ENCODE results near the gene DIO1.

The DIO1 gene

DNA sequence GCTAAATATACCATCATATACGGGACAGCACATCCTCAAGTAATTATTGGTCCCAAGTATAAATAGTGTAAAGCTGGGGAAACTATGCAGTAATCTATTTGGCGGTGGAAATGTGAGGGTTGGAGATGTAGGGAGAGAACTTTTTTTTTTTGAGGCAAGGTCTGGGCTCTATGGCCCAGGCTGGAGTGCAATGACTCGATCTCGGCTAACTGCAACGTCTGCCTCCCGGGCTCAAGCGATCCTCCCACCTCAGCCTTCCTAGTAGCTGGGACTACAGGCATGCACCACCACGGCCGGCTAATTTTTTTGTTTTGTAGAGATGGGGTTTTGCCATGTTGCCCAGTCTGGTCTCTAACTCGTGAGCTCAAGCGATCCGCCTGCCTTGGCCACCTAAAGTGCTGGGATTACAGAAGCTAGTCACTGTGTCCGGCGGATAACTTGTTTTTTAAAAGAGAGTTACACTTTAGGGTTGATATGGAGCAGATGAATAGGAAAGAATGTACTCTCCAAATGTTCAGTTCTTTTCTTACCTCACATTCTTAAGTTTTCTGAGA lies 49.6 kb downstream of the DIO1 start:
- no peak for DNase-seq

DNA sequence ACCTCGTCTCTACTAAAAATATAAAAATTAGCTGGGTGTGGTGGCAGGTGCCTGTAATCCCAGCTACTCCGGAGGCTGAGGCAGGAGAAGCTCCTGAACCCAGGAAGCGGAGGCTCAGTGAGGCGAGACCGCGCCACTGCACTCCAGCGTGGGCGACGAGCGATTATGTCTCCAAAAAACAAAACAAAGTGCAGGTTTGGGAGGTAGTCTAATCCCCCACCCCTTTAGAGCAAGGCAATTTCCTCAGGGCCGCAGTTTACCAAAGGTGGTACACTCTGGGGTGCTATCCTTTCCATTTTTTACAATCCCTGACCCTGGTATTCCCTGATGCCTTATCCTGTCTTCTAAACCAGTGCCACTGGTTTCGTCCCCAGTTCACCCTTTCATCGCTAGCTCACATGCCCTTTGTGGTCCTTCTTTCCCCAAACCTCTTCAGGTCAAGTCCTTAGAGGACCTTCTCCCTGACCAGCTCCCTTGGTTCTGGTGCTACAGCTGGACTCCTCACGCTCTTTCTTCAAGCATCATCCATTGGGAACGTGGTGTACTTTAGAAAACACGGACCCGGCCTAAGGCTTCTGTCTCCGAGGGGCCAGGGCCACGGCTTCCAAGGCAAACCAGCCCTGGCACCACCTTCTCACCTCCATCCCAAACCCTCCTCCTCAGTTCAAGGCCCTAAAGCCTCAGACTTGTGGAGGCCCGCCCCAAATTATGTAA lies 50.6 kb downstream of the DIO1 start:
- DNase-seq: no peak

DNA sequence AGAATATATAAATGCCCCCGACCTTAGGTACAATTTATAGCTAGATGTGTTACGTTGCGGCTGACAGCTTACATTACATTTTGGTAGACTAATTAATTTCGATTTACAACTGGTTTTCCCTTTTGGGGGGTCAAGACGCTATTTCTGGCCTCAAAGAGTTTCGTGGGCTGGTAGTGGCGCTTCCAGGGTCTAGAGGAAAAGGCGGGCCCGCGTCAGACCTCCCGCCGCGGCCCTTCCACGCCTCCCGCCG lies 51.1 kb downstream of the DIO1 start:
- DNase-seq: no peak

DNA sequence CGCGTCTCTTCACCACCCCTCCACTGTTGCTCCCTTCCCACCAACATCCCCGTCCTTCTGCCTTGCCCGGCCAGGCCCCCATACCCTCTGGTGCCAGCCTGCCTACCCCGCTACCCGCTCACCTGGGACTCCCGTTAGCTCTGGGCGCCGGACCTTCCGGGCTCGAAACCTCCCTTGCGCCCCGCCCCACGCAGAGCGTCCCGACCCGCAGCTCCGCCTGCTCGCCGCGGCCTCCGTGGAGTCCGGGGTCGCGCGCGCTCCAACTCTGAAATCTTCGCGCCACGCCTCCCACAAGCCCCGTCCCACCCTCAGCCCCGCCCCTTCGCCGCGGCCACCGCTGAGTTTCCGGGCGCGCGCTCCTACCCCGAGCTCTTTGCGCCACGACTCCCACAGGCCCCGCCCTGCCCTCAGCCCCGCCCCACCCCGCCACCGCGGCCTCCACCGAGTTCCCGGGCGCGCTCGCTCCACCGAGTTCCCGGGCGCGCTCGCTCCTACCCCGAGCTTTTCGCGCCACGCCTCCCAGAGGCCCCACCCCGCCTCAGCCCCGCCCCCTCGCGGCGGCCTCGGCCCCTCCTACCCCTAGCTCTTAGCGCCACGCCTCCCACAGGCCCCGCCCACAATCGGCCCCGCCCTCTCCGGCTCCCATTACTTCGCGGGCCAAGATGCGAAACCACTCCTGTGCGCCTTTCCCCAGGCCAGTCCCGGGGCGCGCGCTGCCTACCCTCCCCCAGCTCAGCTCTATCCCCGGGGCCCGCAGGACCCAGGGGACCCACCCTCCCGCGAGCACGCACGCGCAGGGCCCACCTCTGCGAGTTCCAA lies 51.7 kb downstream of the DIO1 start, which contains the start of gene IFT25:
IFT25 (minus strand) TSS at position 267 of the 819 bp plus-strand sequence. CDS start 5,617 bp downstream, outside the sequence.
- peak; percentile 40 for DNase-seq

DNA sequence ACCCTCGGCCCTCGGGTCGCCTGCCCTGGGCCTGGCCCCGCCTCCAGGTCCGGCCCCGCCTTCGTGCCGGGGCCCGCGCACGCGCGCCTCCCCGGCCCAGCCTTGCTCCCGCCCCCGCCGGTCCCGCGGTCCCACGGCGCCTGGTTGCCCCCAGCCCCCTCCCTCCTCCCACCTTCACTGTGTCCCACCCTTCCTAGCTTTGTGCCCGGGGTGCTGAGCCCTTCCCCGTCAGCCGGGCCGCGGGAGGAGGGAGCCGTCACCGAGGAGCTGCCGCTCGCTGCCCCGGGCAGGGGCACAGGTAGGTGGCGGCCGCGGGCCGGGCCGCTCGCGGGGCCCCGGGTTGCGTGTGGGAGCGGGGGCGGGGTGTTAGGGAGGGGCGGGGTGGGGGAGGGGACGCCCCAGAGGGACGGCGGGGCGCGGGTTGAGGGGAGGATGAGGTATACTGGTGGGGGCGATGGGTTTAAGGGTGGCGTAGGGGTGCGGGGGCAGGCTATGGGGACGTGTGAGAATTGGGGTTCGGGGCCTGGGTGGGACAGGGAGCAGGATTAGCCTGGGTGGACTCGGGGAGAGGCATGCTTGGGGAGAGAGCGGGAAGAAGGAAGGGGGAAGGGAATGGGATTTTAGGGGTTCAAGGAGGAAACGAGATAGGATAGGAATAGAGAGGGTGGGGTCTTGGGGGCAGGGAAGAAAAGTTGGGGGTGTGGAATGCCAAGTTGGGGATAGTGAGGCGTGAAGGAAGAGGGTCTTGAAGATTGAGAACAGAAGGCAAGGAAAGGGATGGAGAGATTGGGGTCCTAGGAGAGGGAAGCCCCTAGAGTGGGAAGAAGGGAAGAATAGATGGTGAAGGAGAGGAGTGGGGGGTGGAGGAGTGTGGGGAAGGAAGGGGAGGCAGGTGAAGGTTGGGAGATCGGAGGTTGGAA lies 52.5 kb downstream of the DIO1 start, which contains the start of gene LRRC42:
LRRC42 (plus strand) TSS at position 99 of the 920 bp plus-strand sequence. CDS start 5,650 bp downstream, outside the sequence.
- no peak for DNase-seq

DNA sequence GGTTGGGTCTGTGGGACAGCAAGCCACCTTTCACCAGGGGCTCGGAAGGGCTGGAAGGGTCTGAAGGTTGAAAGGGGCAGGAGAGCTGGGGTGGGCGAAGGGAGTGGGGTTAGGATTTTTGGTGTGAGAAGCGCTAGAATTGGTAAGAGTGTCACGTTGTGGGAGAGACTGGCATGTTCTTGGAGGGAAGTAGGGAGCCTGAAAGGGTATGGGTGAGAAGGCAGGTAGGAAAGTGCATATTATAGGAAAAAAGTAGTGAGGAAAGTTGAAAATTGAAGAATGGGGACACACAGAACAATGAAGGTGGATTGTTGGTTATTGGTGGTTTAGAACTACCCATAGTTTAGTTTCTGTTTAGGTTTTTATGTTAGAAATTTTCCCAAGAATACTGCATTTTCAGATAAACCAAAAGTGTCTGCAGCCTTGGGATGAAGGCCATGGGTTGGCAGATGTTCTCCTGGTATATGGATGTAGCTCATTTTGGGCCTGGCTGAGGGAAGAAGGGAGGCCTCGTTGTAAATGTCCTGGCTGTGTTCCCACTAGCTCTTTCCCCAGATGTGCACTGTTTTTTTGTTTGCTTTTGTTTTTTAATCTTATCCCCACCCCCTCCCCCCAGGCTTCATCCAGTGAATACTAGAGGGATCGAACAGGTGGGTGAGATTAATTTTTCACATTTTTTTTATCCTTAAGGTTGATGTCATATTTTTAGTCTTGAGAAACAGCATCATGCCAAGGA lies 53.4 kb downstream of the DIO1 start:
- DNase-seq: no peak

DNA sequence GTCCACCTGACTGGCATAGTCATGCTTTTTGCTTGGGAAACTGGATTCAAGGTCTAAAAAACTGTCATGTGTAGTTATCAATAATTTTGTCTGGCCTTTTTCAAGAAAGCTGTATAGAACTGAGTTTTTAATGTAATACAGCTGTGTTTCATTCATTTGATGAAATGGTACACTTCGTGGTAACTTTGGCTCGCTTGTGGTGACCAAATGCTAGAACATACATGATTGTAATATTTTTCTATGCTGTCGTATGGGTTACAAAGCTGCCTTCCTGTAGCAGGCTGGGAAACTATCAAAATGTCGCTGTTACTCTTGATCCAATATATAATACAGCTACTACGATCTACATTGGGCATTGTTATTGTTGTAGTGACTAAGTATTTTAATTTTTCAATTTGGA lies 54.3 kb downstream of the DIO1 start:
- no peak for DNase-seq

DNA sequence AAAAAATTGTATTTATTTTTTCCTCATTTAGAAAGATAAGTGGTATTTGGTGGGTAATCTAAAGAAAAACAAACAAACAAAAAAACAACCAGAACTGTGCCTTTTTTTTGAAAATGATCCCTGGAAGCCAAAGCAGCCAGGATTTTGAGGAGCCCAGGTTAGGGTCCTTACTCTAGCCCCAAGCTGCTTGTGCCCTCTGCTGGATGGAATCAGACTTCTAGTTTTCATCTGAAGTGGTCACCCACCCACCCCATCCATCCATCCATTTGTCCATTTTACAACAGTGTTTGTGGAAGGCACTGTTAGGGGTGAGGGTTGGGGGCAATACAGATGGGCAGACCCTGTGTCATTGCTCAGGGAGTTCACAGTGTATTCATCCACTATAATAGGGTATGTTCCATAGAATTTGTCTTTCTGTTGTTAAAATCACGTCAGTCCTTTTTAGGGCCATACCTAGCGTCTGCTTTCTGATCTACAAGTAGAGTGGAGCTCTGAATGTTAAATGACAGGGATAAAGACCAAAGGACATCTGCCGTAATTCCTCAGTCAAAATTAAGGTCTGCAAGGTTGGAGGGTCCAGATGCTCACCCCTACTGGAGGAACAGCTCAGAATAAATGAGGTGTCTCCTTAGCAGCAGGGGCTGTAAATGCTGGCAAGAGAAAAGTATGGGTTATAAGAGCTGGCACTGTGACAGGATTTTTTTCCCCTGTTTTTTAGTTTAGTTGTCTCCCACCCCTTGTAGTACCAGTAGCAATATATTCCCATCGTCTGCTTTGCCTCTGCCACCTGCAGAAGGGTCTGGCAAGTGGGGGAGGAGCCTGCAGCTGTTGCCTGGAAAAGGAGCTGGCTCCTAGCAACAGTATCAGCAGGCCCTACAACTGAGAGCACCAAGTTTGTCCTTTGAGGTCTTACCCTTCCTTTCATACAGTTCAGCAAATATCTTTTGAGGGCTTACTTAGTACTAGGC lies 55.3 kb downstream of the DIO1 start:
- peak; percentile 13 for DNase-seq

DNA sequence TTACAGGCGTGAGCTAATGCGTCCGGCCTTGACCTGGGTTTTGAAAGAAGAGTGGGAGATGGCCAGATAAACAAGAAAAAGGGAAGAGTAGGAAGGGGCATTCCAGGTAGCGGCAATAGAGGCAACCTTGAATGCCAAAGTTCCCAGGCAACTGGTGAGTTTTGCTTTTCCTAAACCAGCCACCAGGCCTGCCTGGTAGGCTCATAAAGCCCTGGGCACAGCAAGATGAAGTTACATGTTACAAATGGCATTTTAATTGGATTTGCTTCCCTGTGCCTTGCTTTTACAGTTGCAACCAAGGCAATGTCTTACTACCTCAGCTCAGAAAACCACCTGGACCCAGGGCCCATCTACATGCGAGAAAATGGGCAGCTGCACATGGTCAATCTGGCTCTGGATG lies 57.7 kb downstream of the DIO1 start:
- no peak for DNase-seq

DNA sequence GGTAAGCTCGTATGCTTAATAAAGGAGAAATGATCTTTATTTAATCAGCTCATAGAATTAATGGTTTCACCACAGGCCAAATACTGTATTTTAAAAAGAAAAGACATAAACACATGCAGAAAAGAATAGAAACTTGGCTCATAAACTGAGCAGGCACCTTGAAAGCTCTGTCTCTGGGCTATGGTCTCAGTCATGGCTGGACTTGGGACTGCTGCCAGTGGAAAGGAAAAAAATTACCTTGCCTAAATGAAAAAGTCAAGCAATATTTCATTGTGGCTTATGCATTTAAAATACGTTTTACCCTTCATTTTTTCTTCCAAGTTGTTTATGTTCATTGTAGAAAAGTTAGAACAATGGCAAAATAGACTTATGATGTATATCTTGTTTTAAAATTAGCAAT lies 60.1 kb downstream of the DIO1 start:
- no peak for DNase-seq

DNA sequence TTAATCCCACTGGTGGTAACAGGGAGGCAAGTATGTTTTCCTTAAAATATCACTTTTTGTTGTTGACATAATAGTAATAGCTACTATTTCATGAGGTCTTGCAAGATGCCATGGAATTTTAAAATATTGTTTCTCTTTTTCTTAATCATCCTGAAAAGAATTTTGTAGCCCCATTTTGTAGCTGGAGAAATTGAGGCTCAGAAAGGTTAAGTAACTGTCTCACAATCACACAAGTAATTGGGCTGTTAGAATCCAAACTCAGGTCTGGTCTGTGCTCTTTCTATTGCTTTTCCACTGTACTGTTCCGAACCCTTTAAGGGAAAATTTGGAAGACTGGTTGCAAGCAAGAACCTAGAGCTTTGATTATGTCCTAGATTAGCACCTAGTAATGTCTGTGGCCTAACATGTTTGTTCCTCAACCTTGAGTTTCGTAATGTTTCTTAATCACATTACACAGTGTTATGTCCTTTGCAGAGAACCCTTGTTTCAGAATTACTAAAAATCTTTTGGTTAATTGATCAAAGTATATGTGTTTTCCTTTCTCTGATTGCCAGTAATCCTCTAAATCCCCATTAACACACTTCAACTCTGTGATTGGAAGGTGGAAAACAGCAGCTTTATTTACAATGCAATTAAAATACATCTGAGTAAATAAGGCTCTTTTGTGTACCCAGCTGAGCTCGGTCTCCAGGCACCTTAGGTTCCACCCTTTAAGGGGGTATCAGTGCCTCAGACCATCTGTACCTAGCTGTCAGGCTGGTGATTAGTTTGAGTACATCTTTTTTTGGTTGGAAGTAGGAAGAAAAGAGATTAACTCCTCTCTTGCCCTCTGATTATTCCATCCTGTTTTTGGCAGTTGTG lies 62.6 kb downstream of the DIO1 start:
- peak; percentile 55 for DNase-seq

DNA sequence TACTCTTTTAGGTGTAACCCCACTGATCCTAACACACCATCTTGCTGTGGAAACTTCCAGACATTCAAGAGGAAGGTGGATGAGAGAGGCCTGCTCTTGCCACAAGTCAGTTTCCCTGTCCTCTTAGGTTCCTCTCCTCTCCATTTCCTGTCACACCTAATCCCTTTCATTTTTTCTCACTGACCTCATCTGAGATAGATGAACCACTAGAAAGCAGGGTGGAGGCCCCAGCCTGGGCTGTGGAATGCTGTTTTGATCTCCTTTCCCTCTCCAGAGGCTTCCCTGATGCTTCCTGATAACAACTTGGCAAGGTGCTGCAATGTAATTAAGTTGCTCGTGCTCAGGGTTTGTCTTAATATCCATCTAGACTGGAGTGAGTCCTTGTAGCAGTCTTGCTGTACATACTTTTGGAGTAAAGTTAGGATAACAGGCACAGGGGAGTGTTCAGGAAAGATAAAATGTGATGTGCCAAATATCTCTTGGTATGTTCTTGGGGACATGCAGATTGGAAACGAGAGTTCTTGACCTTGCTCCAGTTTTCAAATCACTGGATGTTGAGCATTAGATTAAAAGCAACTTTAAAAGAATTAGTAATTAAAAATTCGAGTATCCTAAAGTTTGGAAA lies 63.3 kb downstream of the DIO1 start:
- DNase-seq: no peak

DNA sequence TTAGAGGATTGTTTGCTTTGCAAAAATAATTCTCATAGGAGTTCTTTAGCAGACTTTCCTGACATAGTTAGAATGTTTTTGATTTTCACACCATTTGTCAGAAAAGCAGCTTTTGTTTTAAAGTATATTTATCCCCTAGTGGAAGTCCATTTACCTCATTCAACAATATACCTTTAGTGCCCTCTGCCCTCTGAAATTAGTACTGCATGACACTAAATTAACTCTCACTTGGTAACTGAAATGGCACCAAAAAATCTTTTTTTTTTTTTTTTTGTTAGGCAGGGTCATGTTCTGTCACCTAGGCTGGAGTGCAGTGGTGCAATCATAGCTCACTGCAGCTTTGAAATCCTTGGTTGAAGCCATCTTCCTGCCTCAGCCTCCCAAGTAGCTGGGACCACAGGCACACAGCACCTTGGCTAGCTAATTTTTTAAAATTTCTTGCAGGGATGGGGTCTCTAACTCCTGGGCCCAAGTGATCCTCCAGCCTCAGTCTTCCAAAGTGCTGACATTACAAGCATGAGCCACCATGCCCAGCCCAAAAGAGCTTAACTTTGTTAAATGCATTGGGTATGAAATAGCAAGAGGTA lies 65.8 kb downstream of the DIO1 start:
- no peak for DNase-seq
